ENCODE data around the gene UTP14C.

DNA sequence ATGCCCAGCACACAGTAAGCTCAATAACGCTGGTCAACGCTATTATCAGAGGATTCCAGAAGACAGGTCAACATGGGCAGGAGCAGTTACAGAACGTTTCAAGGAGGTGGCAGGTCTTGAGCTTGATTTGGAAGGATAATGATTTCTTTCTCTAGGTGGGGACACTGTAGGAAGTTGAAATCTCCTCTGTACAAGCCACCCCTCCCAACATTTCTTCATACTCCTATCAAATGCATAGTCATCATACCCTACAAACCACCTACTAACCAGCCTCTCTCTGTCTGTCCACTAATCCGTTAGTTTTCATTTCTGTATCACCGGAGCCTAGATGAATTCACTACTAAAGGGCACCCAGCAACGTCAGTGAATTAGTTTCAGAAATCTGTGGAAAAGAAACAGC is 14.5 kb upstream of the UTP14C start:
- no peak for TF ChIP-seq POLR2A (IDR thresholded peaks at IDR 0.05; ENCODE audit: low read depth, low read length)
- TF ChIP-seq, protein P1, sequence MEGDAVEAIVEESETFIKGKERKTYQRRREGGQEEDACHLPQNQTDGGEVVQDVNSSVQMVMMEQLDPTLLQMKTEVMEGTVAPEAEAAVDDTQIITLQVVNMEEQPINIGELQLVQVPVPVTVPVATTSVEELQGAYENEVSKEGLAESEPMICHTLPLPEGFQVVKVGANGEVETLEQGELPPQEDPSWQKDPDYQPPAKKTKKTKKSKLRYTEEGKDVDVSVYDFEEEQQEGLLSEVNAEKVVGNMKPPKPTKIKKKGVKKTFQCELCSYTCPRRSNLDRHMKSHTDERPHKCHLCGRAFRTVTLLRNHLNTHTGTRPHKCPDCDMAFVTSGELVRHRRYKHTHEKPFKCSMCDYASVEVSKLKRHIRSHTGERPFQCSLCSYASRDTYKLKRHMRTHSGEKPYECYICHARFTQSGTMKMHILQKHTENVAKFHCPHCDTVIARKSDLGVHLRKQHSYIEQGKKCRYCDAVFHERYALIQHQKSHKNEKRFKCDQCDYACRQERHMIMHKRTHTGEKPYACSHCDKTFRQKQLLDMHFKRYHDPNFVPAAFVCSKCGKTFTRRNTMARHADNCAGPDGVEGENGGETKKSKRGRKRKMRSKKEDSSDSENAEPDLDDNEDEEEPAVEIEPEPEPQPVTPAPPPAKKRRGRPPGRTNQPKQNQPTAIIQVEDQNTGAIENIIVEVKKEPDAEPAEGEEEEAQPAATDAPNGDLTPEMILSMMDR (IDR thresholded peaks at IDR 0.05; ENCODE audit: extremely low read depth in 1 of 2, insufficient read depth in 1 of 2, low read depth in 1 of 2, low read length in 2 of 2), result no peak

Data from endothelial cell of umbilical vein (primary cell).